DMS53 (cell line): ENCODE measurements around the gene SPEG.
A peak's percentile ranks its signal among the peaks of the same experiment; 100 is the strongest.

Experiments
- DNase-seq: peaks from one replicate; lab custom pipeline; 2025; lab: John Stamatoyannopoulos, UW

Gene SPEG

GRCh38 chr2:219497495-219498279, 63.0 kb downstream of the SPEG start:
- peak; percentile 79 for DNase-seq

DNA sequence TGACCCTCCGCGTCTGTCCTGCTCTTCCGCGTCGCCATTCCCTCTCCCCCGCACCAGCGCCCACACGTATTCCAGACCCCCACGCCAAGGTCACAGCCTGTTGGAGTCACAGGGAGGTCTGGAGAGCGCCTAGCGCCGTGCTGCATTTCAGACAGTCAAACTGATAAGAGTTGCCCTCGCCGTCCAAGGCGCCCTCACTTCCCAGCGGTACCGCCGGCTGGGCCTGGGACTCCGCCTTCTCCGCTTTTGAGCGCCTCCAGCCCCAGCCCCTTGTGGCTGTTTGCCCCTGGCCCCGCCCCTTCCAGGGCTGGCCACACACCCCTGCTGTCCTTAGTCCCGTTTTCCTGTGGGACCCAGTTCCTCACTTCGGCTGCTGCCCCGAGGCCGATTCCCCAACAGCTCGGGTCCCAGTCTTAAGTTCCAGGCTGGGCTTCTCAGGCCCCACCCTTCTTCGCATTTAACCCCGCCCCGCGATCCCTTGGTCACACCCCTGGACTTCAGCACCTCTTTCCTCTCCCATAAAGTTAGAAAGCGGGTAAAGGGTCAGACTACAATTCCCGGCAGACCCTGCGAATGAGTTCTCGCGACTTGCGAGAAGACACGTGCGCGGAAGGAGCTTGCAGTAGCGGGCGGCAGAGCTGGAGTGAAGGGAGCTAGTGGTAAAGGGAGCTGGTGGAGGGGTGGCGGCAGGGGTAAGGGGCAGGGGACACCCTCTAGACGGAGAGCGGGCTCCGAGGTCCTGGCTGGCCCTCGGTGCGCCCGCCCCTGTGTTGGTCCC, 63.8 kb downstream of the SPEG start, which contains the start of gene GMPPA:
GMPPA (plus strand) TSS at position 612 of the 778 bp plus-strand sequence. CDS start 1,085 bp downstream, outside the sequence.
- DNase-seq, result peak; percentile 97

DNA sequence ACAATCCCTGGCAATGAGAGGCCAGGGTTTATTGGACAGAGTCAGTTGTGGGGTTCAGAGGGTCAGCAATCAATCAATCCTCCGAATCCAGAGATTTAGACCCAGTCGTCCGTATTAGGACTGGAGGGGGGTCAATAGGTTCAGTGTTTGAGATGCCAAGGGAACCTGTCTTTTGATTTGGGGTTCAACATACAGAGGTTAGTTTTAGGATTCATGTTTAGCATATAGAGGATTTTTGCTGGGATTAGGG, 64.3 kb downstream of the SPEG start:
- no peak for DNase-seq

- no peak for DNase-seq
These were observed 64.9 kb downstream of the SPEG start for GRCh38 chr2:219499555-219499954.

DNA sequence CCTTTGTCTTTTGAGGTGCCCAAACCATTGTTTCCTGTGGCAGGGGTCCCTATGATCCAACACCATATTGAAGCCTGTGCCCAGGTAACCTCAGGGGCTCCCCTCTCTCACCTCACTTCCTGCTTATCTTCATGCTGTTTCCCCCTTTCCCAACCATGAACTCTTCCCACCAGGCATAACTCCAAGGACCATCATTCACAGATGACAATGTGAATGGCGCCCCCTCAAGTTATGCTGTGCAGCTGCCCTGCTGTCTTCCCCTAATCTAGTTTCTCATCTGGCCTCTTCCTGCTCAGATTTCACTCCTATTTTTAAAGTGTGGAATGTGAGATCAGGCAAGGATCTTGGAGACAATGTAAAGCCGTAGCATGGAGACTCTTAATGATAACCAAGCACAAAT, 65.5 kb downstream of the SPEG start:
- no peak for DNase-seq

- no peak for DNase-seq
These were observed 67.2 kb downstream of the SPEG start for GRCh38 chr2:219501849-219502248.

DNA sequence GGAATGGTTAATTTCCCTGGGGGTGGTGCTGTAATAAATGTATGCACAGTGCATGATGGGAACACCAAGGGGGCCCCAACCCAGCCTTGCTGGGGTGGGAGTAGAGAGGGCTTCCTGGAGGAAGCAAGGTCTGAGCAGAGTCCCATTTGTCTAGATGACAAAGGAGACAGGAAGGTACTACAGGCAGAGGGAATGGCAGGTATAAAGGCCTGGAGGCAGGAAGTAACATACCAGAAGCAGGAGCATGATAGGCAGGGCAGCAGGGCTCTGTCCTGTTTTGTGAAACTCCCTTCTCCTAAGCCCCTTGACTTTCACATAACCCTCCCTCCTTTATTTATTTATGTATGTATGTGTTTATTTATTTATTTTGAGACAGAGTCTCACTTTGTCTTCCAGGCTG, 68.0 kb downstream of the SPEG start:
- no peak for DNase-seq

- no peak for DNase-seq
These were observed 70.9 kb downstream of the SPEG start for GRCh38 chr2:219505585-219505984.

GRCh38 chr2:219506153-219506801, 71.6 kb downstream of the SPEG start:
- no peak for DNase-seq

- DNase-seq, result no peak
These were observed 72.3 kb downstream of the SPEG start for GRCh38 chr2:219506802-219507526.

- DNase-seq, result no peak
These were observed 73.2 kb downstream of the SPEG start for GRCh38 chr2:219507581-219508443.

- no peak for DNase-seq
These were observed 73.7 kb downstream of the SPEG start for GRCh38 chr2:219508444-219508734.

DNA sequence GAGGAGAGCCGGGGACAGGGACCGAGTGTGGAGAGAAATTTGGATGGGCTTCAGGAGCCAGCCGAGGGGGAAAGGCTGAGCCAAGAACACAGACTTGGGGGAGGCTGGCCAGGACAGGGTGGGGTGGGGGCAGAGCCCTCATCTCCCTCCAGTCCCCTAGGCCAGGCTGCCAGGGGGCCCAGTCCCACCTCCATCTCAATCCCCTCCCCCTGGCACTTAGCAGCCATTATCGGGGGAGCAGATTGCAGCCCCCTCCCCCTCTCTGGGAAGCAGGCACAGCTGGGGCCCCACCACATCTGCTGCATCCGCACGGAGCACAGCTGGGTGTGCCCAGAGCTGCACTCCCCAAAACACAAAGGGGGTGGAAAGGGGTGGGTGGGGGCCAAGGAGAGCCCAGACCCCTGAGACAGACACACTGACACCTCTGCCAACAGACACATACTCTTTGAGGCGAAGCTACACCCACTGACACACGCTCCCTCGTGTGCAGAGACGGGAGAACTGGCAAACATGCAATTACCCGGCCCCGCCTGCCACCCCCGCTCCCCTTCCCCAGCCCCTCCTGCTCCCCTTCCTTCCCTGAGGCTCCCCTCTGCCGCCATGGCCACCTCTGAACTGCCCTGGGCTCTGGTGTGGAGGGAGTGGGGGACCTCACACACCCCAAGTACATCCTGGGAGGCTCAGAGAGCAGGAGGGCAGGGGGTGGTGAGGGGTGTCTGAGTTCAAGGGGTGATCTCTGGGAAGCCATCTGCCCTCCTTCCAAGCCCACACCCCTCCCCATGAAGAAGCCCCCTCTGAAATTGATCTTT, 74.5 kb downstream of the SPEG start:
- no peak for DNase-seq

GRCh38 chr2:219509780-219510511, 75.3 kb downstream of the SPEG start:
- DNase-seq, result peak; percentile 73

GRCh38 chr2:219510512-219511135, 76.0 kb downstream of the SPEG start:
- no peak for DNase-seq

DNA sequence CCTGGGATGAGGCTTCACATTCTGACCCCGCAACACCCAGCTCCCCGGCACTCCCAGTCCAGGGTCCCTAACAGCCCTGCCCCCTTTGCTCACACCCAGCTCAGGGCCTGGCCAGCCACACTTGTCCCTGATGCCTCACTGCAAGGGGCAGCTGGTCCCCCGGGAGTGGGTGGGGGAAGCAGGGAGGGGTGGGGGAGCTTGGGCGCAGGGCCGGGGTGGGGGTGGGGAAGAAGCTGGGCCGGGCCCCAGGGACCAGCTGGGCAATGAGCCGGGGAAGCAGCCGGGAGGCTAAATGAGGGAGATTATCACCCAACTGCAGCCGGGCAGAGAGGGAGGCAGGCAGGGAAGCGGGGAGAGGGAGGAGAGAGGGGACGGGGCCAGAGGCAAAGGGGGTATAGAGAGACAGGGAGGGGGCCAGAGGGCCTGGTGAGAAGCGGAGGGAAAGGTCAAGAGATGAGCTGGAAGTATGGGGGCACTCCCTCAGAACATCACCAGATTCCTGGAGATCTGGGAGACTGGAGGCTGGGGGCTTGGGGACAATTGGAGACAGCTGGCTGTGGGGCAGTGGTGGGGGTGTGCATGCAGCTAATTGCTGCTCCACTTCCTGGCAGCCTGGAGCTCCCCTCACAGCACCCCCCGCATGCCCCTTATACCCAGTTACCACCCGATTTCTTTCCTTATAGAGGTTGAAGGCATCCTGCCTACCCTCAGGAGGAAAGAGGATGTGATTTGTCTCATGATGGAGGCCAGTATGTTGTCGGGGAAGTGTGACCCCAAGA, 77.1 kb downstream of the SPEG start:
- no peak for DNase-seq

GRCh38 chr2:219512524-219513216, 78.0 kb downstream of the SPEG start:
- DNase-seq, result peak; percentile 30

- no peak for DNase-seq
These were observed 79.1 kb downstream of the SPEG start for GRCh38 chr2:219513787-219514186.
